MM.1S (cell line): ENCODE data around the gene RERE.

Experiments
- EZH2 ChIP-seq: fragments of 300-600 bp; sonication (generic); optimal IDR thresholded peaks from 2 replicates; pipeline ENCODE3; 2017; ENCODE audit warnings: low read depth, mild to moderate bottlenecking, antibody characterized with exemption, low read length, mixed read lengths
- EZH2phosphoT487 ChIP-seq: fragments of 300-600 bp; sonication (generic); IDR thresholded peaks from 2 replicates; pipeline ENCODE4 v1.6.1; 2018; ENCODE audit warnings: antibody characterized with exemption, low read length
- TF ChIP-seq, protein P1 (sequence below): fragments of 300-600 bp; sonication (generic); IDR thresholded peaks from 2 replicates; pipeline ENCODE4 v1.5.1; 2016; ENCODE audit warnings: antibody characterized with exemption, low read length, mixed read lengths

GRCh38 chr1:8458607-8459006, 358.8 kb downstream of the RERE start:
- TF ChIP-seq, protein P1, sequence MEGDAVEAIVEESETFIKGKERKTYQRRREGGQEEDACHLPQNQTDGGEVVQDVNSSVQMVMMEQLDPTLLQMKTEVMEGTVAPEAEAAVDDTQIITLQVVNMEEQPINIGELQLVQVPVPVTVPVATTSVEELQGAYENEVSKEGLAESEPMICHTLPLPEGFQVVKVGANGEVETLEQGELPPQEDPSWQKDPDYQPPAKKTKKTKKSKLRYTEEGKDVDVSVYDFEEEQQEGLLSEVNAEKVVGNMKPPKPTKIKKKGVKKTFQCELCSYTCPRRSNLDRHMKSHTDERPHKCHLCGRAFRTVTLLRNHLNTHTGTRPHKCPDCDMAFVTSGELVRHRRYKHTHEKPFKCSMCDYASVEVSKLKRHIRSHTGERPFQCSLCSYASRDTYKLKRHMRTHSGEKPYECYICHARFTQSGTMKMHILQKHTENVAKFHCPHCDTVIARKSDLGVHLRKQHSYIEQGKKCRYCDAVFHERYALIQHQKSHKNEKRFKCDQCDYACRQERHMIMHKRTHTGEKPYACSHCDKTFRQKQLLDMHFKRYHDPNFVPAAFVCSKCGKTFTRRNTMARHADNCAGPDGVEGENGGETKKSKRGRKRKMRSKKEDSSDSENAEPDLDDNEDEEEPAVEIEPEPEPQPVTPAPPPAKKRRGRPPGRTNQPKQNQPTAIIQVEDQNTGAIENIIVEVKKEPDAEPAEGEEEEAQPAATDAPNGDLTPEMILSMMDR, result no peak
- TF ChIP-seq EZH2, result no peak
- TF ChIP-seq EZH2phosphoT487, result no peak
